Measurements from ENCODE around the gene TIPARP. TPM values are rescaled to one million over a fixed set of nuclear protein-coding genes. Genes with fewer than 3 reads are reported as not detected.

TIPARP gene
- total RNA-seq, 2 experiments from 2014 or later = 10.0 to 13.4 TPM

DNA sequence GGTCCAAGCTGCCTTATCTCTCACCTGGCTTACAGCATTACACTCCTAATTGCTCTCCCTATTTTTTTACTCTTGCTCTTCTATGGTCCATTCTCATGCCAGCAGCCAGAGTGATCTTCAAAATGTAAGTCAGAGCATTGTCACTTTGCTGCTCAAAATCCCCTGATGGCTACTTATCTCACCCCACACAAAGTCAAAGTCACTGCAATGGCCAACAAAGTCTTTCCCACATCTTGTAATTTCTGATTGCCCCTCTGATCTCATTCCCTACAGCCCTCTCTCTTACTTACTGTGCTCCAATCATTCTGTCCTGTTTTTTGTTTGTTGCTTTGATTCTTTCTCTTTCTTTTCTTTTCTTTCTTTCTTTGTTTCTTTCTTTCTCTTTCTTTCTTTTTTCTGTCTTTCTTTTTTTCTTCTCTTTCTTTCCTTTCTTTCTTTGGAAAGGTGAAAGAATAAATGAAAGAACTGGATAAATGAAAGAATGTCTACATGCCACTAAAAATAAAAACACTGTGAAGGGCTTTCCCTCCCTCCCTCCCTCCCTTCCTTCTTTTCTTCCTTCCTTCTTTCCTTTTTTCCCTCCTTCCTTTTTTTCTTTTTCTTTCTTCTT is 34.9 kb upstream of the TIPARP start:
- Histone ChIP-seq H2AFZ (ENCODE audit: low read length) (no peak overlapping the region), H3K27ac (ENCODE audit: low read depth, low read length, poor library complexity, severe bottlenecking) (no peak overlapping the region), H3K9me3 (ENCODE audit: low read length) (no peaks in the 10 kb centered on the region), H3K4me1 (ENCODE audit: insufficient read depth, low read length, poor library complexity, severe bottlenecking) (peaks cover 6% of the 10 kb centered on the region), H4K20me1 (ENCODE audit: insufficient read depth, low read length) (no peaks in the 10 kb centered on the region), H3K4me3 (ENCODE audit: low read depth, low read length, poor library complexity, severe bottlenecking) (no peak overlapping the region), H3K36me3 (ENCODE audit: insufficient read depth, low read length) (no peaks in the 10 kb centered on the region), H3K79me2 (ENCODE audit: insufficient read depth, low read depth, low read length) (no peaks in the 10 kb centered on the region), H3K9me2 (ENCODE audit: insufficient read depth, low read length) (no peaks in the 10 kb centered on the region), H3K4me2 (ENCODE audit: low read length) (no peak overlapping the region)
- BruUV-seq (replicated peaks) = no TSS peak
- ChIA-PET CTCF (ENCODE audit: unreplicated experiment) (no interaction called here), POLR2A (interaction anchor here (1.0 to 1.5 kb wide), 2 partner anchors 8 to 11 kb away, joined by 3 to 5 read pairs; no protein-coding TSS in a partner anchor)
- intact Hi-C loops (cut with micrococcal nuclease; ENCODE audit: unreplicated experiment) = no loop called here
- no peak for TF ChIP-seq EZH2phosphoT487 (IDR thresholded peaks at IDR 0.05; ENCODE audit: borderline replicate concordance, low read depth, low read length)
- no peak for DNase-seq (ENCODE audit: low spot score)

DNA sequence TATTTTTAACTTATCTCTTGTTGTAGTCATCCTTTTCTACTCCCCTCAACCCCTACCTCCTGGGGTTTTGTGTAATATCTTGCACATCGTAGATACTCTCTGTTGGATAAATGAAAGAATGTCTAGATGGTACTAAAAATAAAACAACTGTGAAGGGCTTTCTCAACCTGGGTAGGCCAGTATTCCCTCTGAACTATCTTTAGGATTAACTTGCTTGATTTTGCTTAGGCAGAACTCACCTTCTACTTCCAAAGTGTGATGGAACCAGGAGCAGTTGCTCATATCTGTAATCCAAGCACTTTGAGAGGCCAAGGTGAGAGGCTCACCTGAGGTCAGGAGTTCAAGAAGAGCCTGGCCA is 32.8 kb upstream of the TIPARP start:
- no peaks in the 10 kb centered on the region for H4K20me1 ChIP-seq (ENCODE audit: insufficient read depth, low read length)
- intact Hi-C loops (cut with micrococcal nuclease; ENCODE audit: unreplicated experiment) = no loop called here
- H3K27ac ChIP-seq (ENCODE audit: low read depth, low read length, poor library complexity, severe bottlenecking) = no peak overlapping the region
- H3K9me2 ChIP-seq (ENCODE audit: insufficient read depth, low read length) = no peaks in the 10 kb centered on the region
- no peak for DNase-seq (ENCODE audit: low spot score)
- no peaks in the 10 kb centered on the region for H3K79me2 ChIP-seq (ENCODE audit: insufficient read depth, low read depth, low read length)
- no peaks in the 10 kb centered on the region for H3K36me3 ChIP-seq (ENCODE audit: insufficient read depth, low read length)
- no peaks in the 10 kb centered on the region for H3K9me3 ChIP-seq (ENCODE audit: low read length)
- H3K4me2 ChIP-seq (ENCODE audit: low read length) = no peak overlapping the region
- POLR2A ChIA-PET = interaction anchor here (0.9 kb wide), 1 partner anchor 52 kb away, joined by 4 read pairs; no protein-coding TSS in a partner anchor
- H3K4me3 ChIP-seq (ENCODE audit: low read depth, low read length, poor library complexity, severe bottlenecking) = no peak overlapping the region
- H2AFZ ChIP-seq (ENCODE audit: low read length) = no peak overlapping the region
- peaks cover 6% of the 10 kb centered on the region for H3K4me1 ChIP-seq (ENCODE audit: insufficient read depth, low read length, poor library complexity, severe bottlenecking)
- TF ChIP-seq, protein P1, sequence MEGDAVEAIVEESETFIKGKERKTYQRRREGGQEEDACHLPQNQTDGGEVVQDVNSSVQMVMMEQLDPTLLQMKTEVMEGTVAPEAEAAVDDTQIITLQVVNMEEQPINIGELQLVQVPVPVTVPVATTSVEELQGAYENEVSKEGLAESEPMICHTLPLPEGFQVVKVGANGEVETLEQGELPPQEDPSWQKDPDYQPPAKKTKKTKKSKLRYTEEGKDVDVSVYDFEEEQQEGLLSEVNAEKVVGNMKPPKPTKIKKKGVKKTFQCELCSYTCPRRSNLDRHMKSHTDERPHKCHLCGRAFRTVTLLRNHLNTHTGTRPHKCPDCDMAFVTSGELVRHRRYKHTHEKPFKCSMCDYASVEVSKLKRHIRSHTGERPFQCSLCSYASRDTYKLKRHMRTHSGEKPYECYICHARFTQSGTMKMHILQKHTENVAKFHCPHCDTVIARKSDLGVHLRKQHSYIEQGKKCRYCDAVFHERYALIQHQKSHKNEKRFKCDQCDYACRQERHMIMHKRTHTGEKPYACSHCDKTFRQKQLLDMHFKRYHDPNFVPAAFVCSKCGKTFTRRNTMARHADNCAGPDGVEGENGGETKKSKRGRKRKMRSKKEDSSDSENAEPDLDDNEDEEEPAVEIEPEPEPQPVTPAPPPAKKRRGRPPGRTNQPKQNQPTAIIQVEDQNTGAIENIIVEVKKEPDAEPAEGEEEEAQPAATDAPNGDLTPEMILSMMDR (conservative IDR thresholded peaks at IDR 0.05; ENCODE audit: low read length) = no peak
- no peak for TF ChIP-seq EZH2phosphoT487 (IDR thresholded peaks at IDR 0.05; ENCODE audit: borderline replicate concordance, low read depth, low read length)
- no TSS peak for BruUV-seq (replicated peaks)
- CTCF ChIA-PET (ENCODE audit: unreplicated experiment) = no interaction called here

DNA sequence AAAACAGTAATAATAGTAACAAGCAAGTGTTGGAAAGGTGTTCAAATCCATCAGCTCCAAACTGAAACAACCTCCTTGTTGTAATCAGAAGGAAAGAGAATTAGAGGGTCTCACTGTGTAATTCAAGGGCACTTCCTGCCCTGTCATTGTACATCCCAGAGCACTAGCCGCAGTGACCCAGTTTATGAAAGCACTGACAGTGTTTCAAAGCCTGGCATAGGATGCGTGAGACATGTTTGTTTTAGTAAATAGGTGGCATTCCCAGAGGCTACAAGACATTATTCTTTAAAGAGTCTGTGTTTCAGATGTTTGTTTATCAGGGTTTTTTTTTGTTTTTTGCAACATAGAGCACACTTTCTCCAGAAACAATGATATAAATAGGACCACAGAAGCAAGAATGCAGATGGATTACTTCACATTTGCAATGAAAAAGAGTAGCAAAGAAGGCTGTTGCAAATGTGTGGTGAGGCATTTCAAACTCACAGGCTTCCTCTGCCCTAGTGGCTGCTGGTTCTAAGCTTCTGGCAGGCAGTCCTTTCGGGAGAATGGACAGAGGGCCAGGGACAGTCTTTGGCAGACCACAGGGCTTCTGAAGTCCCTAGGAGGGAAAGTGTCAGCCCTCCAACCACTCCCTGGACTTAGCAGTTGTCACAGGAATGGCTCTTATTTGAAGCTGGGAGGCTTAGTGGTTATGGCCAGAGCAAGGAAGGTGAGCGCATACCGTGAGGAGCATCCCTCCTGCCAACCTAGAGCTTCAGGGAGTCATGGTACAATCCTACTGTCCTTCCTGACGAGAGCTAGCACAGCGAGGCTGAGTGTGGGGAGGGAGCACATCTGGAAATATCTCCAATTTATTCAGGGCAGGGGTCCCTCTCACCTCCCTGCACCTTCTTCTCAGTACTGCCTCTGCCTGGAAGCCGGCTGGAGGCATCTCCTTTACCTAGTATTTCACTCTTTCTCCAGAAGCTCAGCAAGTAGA is 31.4 kb upstream of the TIPARP start:
- Histone ChIP-seq H3K9me2 (ENCODE audit: insufficient read depth, low read length) (no peaks in the 10 kb centered on the region), H3K27ac (ENCODE audit: low read depth, low read length, poor library complexity, severe bottlenecking) (no peak overlapping the region), H2AFZ (ENCODE audit: low read length) (no peak overlapping the region), H3K9me3 (ENCODE audit: low read length) (0 out of 2 replicates have a peak, but pooled peaks cover 5% of the 10 kb centered on the region), H3K79me2 (ENCODE audit: insufficient read depth, low read depth, low read length) (no peaks in the 10 kb centered on the region), H3K4me3 (ENCODE audit: low read depth, low read length, poor library complexity, severe bottlenecking) (no peak overlapping the region), H3K4me1 (ENCODE audit: insufficient read depth, low read length, poor library complexity, severe bottlenecking) (peaks cover 6% of the 10 kb centered on the region), H3K4me2 (ENCODE audit: low read length) (no peak overlapping the region), H3K36me3 (ENCODE audit: insufficient read depth, low read length) (no peaks in the 10 kb centered on the region), H4K20me1 (ENCODE audit: insufficient read depth, low read length) (no peaks in the 10 kb centered on the region)
- no TSS peak for BruUV-seq (replicated peaks)
- ChIA-PET CTCF (ENCODE audit: unreplicated experiment) (interaction anchor here (1.8 kb wide), 1 partner anchor 10 kb away, joined by 4 read pairs; no protein-coding TSS in a partner anchor), POLR2A (interaction anchor here (0.6 to 1.4 kb wide), 7 partner anchors 11 to 650 kb away, joined by 3 to 6 read pairs (median 3); no protein-coding TSS in a partner anchor)
- intact Hi-C loops (cut with micrococcal nuclease; ENCODE audit: unreplicated experiment) = no loop called here
- DNase-seq (ENCODE audit: low spot score) = no peak
- no peak for TF ChIP-seq EZH2phosphoT487 (IDR thresholded peaks at IDR 0.05; ENCODE audit: borderline replicate concordance, low read depth, low read length)
- TF ChIP-seq, protein P1 (conservative IDR thresholded peaks at IDR 0.05; ENCODE audit: low read length) = no peak

Data from OCI-LY7 (cell line).